ENCODE measurements around the gene PBX1.

The PBX1 gene

DNA sequence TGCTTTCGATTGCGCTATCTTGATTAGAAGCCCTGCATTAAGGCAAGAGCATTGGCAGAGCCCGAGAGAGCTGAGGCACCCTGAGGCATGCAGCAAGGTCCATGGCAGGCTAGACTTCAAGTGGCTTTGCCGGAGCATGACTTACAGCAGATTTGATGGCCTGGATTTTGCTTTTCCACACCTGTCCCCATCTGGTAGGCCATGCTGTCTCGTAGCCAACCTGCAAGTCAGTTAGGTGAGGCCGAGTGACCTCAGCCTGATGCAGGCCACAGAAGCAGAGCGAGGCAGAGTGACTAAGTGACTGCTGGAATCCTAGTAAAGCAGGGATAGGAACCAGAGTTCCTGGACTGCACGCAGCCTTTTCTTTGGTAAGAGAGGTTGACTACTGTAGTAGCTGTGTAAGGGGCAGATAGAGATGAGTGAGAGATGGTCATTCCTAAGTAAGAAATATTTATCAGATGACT, 148.9 kb downstream of the PBX1 start:
- Histone ChIP-seq H3K9ac (ENCODE audit: low read depth, low read length) (no peak overlapping the region), H3K4me3 (ENCODE audit: low read depth in 1 of 2, low read length in 2 of 2) (no peak overlapping the region), H3K27ac (ENCODE audit: low read length) (no peak overlapping the region), H3K4me1 (ENCODE audit: insufficient read depth, low read length) (no peaks in the 10 kb centered on the region), H3K36me3 (ENCODE audit: insufficient read depth, low read length) (no peaks in the 10 kb centered on the region), H4K20me1 (ENCODE audit: insufficient read depth, low read length) (no peaks in the 10 kb centered on the region), H3K9me3 (ENCODE audit: insufficient read depth, low read length, severe bottlenecking) (no peaks in the 10 kb centered on the region), H2AFZ (ENCODE audit: low read depth, low read length) (no peak overlapping the region), H3K4me2 (ENCODE audit: insufficient read depth, low read length) (no peak overlapping the region), H3K27me3 (ENCODE audit: insufficient read depth, low read length, poor library complexity) (no peaks in the 10 kb centered on the region), H3K79me2 (ENCODE audit: insufficient read depth, low read length) (no peaks in the 10 kb centered on the region)
- DNase-seq (no peak), ATAC-seq (ENCODE audit: insufficient read depth, low read depth) (no peak)
- no peak for TF ChIP-seq EZH2 (IDR thresholded peaks at IDR 0.05; ENCODE audit: borderline replicate concordance, low read depth, low read length, severe bottlenecking)
- TF ChIP-seq, protein P1, sequence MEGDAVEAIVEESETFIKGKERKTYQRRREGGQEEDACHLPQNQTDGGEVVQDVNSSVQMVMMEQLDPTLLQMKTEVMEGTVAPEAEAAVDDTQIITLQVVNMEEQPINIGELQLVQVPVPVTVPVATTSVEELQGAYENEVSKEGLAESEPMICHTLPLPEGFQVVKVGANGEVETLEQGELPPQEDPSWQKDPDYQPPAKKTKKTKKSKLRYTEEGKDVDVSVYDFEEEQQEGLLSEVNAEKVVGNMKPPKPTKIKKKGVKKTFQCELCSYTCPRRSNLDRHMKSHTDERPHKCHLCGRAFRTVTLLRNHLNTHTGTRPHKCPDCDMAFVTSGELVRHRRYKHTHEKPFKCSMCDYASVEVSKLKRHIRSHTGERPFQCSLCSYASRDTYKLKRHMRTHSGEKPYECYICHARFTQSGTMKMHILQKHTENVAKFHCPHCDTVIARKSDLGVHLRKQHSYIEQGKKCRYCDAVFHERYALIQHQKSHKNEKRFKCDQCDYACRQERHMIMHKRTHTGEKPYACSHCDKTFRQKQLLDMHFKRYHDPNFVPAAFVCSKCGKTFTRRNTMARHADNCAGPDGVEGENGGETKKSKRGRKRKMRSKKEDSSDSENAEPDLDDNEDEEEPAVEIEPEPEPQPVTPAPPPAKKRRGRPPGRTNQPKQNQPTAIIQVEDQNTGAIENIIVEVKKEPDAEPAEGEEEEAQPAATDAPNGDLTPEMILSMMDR (IDR thresholded peaks at IDR 0.05; ENCODE audit: borderline replicate concordance, extremely low read depth, low read length, poor library complexity, severe bottlenecking): no peak

DNA sequence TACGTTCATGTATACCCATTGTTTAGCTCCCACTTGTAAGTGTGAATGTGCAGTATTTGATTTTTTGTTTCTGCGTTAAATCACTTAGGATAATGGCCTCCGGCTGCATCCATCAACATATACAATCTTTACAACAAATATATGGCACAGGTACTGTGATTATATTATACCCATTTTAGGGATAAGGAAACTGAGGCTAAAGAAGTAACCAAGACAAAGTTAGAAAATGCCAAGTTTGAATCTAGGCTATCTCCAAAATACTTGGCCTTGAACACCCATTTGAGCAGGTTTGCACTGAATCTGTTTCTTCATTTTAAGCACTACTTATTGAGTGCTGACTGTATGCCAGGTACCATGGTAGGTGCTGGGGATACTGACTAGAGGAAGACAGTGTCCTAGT, 149.6 kb downstream of the PBX1 start:
- H3K79me2 ChIP-seq (ENCODE audit: insufficient read depth, low read length): no peaks in the 10 kb centered on the region
- no peak overlapping the region for H2AFZ ChIP-seq (ENCODE audit: low read depth, low read length)
- DNase-seq (no peak), ATAC-seq (ENCODE audit: insufficient read depth, low read depth) (no peak)
- no peaks in the 10 kb centered on the region for H3K27me3 ChIP-seq (ENCODE audit: insufficient read depth, low read length, poor library complexity)
- H3K9me3 ChIP-seq (ENCODE audit: insufficient read depth, low read length, severe bottlenecking): no peaks in the 10 kb centered on the region
- H3K27ac ChIP-seq (ENCODE audit: low read length): no peak overlapping the region
- no peaks in the 10 kb centered on the region for H3K4me1 ChIP-seq (ENCODE audit: insufficient read depth, low read length)
- H3K36me3 ChIP-seq (ENCODE audit: insufficient read depth, low read length): no peaks in the 10 kb centered on the region
- no peak overlapping the region for H3K4me2 ChIP-seq (ENCODE audit: insufficient read depth, low read length)
- no peaks in the 10 kb centered on the region for H4K20me1 ChIP-seq (ENCODE audit: insufficient read depth, low read length)
- TF ChIP-seq, protein P1 (IDR thresholded peaks at IDR 0.05; ENCODE audit: borderline replicate concordance, extremely low read depth, low read length, poor library complexity, severe bottlenecking): no peak
- TF ChIP-seq EZH2 (IDR thresholded peaks at IDR 0.05; ENCODE audit: borderline replicate concordance, low read depth, low read length, severe bottlenecking): no peak
- no peak overlapping the region for H3K9ac ChIP-seq (ENCODE audit: low read depth, low read length)
- H3K4me3 ChIP-seq (ENCODE audit: low read depth in 1 of 2, low read length in 2 of 2): no peak overlapping the region

DNA sequence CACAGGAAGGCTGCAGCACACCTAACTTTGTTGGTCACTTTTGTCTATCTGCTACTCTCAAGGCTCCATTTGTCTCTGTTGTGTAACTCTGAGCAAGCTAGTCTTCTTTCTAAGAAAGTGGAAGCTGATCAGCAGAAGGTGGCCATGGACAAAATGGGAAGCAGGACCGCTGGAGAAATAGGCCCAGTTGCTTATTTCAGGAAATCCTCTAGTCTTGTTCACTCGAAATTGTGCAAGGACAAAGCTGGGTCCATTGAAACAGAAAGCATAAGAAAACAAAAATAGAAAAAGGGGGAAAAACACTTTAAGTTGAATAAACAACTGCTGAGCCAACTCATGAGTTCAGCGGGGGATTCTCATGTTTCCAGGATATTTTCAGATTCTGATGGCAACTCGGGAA, 150.1 kb downstream of the PBX1 start:
- Histone ChIP-seq H3K4me2 (ENCODE audit: insufficient read depth, low read length) (no peak overlapping the region), H2AFZ (ENCODE audit: low read depth, low read length) (no peak overlapping the region), H3K79me2 (ENCODE audit: insufficient read depth, low read length) (no peaks in the 10 kb centered on the region)

More for the DNA sequence above, 150.1 kb downstream of the PBX1 start:
- Histone ChIP-seq H3K4me1 (ENCODE audit: insufficient read depth, low read length) (no peaks in the 10 kb centered on the region), H3K27ac (ENCODE audit: low read length) (no peak overlapping the region), H3K36me3 (ENCODE audit: insufficient read depth, low read length) (no peaks in the 10 kb centered on the region), H3K9me3 (ENCODE audit: insufficient read depth, low read length, severe bottlenecking) (no peaks in the 10 kb centered on the region), H4K20me1 (ENCODE audit: insufficient read depth, low read length) (no peaks in the 10 kb centered on the region), H3K4me3 (ENCODE audit: low read depth in 1 of 2, low read length in 2 of 2) (no peak overlapping the region), H3K27me3 (ENCODE audit: insufficient read depth, low read length, poor library complexity) (no peaks in the 10 kb centered on the region), H3K9ac (ENCODE audit: low read depth, low read length) (no peak overlapping the region)
- no peak for TF ChIP-seq EZH2 (IDR thresholded peaks at IDR 0.05; ENCODE audit: borderline replicate concordance, low read depth, low read length, severe bottlenecking)
- TF ChIP-seq, protein P1 (IDR thresholded peaks at IDR 0.05; ENCODE audit: borderline replicate concordance, extremely low read depth, low read length, poor library complexity, severe bottlenecking): no peak
- no peak for ATAC-seq (ENCODE audit: insufficient read depth, low read depth)
- DNase-seq: no peak

Measured in DND-41 (cell line).